Measurements from ENCODE around the gene NUDT22.
A peak's percentile ranks its signal among the peaks of the same experiment; 100 is the strongest.

Gene NUDT22

GRCh38 chr11:64206457-64207255, 19.4 kb upstream of the NUDT22 start, which contains the start of gene FERMT3:
Gene FERMT3 (plus strand): TSS chr11:64206721. CDS start chr11:64207365, 644 bp downstream.
- peak in 1 of 2 donors; percentile 73 for DNase-seq (ENCODE audit: low read depth in 2 of 2)

- peak; percentile 83 to 84 for DNase-seq (ENCODE audit: low read depth in 2 of 2)
Measured at GRCh38 chr11:64207256-64208085, 18.6 kb upstream of the NUDT22 start.

- DNase-seq (ENCODE audit: low read depth in 2 of 2): no peak
Measured at GRCh38 chr11:64208086-64208795, 17.8 kb upstream of the NUDT22 start.

- DNase-seq (ENCODE audit: low read depth in 2 of 2): no peak
Measured at GRCh38 chr11:64208796-64209562, 17.1 kb upstream of the NUDT22 start.

- DNase-seq (ENCODE audit: low read depth in 2 of 2): no peak
Measured at GRCh38 chr11:64209563-64209843, 16.6 kb upstream of the NUDT22 start.

- no peak for DNase-seq (ENCODE audit: low read depth in 2 of 2)
Measured at GRCh38 chr11:64210301-64211020, 15.6 kb upstream of the NUDT22 start.

- no peak for DNase-seq (ENCODE audit: low read depth in 2 of 2)
Measured at GRCh38 chr11:64211181-64211872, 14.7 kb upstream of the NUDT22 start.

- no peak for DNase-seq (ENCODE audit: low read depth in 2 of 2)
Measured at GRCh38 chr11:64216879-64217278, 9.2 kb upstream of the NUDT22 start.

GRCh38 chr11:64218628-64219353, 7.3 kb upstream of the NUDT22 start:
- no peak for DNase-seq (ENCODE audit: low read depth in 2 of 2)

- no peak for DNase-seq (ENCODE audit: low read depth in 2 of 2)
Measured at GRCh38 chr11:64219354-64219684, 6.8 kb upstream of the NUDT22 start.

- DNase-seq (ENCODE audit: low read depth in 2 of 2): no peak
Measured at GRCh38 chr11:64219755-64220154, 6.3 kb upstream of the NUDT22 start.

- no peak for DNase-seq (ENCODE audit: low read depth in 2 of 2)
Measured at GRCh38 chr11:64220271-64220670, 5.8 kb upstream of the NUDT22 start.

GRCh38 chr11:64220798-64221197, 5.3 kb upstream of the NUDT22 start:
- DNase-seq (ENCODE audit: low read depth in 2 of 2): no peak

GRCh38 chr11:64222651-64223000, 3.4 kb upstream of the NUDT22 start:
- DNase-seq (ENCODE audit: low read depth in 2 of 2): no peak

- DNase-seq (ENCODE audit: low read depth in 2 of 2): no peak
Measured at GRCh38 chr11:64223001-64223651, 2.9 kb upstream of the NUDT22 start.

- no peak for DNase-seq (ENCODE audit: low read depth in 2 of 2)
Measured at GRCh38 chr11:64224151-64224890, 1.8 kb upstream of the NUDT22 start.

- DNase-seq (ENCODE audit: low read depth in 2 of 2): no peak
Measured at GRCh38 chr11:64224891-64225607, 1.0 kb upstream of the NUDT22 start.

- peak in 1 of 2 donors; percentile 41 for DNase-seq (ENCODE audit: low read depth in 2 of 2)
Measured at GRCh38 chr11:64226507-64227051, 505 bp downstream of the NUDT22 start.

Measured in stimulated activated CD8-positive, alpha-beta memory T cell treated with anti-CD3 and anti-CD28 coated beads, Interleukin-7, amount 100 ng/mL, for 4 hours (primary cell).